NT2/D1 (cell line): ENCODE data around the gene AGPAT3.

ENCODE experiments used
- SUZ12 ChIP-seq: IDR thresholded peaks from 2 replicates; pipeline ENCODE4 v1.6.1; 2011; ENCODE audit not compliant: insufficient read length, insufficient read depth; ENCODE audit errors: extremely low read depth
- ZNF274 ChIP-seq: IDR thresholded peaks from 2 replicates; pipeline ENCODE4 v1.6.1; 2011; ENCODE audit warnings: mild to moderate bottlenecking, low read depth, low read length

DNA sequence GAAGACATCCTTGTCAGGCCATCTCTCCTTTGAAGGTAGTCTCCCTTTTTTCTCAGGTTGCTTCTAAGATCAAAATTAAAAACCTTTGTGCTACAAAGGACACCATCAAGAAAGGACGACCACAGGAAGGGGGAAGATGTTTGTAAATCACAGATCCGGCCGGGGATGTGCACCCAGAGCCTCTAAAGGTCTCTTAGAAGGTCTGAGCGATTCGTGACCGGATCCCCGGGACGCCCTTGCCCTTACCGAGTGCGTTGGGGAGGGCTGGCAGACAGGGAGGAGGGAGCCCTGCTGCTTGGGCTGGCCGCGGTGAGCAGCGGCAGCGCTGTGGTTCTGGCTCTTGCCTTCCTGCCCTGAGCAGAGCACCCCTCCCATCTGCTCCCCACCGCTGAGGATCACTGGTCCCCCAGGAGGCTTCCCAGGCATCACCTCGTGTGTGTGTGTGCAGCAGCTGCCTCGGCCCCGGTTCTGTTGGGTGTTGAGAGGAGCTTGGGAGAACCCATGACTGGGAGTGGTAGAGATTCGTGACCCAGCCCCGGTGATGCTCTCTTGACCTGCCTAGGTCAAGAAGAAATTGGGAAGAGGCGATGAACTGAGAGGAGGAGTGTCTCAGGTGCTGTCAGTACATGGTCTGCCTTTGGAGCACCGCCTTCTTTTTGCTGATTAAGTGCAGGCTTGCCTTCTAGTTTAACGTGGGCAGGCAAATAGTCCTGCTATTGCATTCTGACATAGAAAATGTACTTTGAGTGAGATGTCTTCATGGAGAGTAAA is 34.5 kb downstream of the AGPAT3 start:
- TF ChIP-seq ZNF274: no peak
- no peak for TF ChIP-seq SUZ12
